Kasumi-1 (cell line): Measurements from ENCODE around the gene NFATC2.
"Not testable (repeated sequence)": the region's sequence is repeated elsewhere in the genome, so short reads cannot be mapped to it uniquely, and the experiment has no call there.

Source experiments
- DNase-seq, 2 experiments: peaks; one replicate each; lab custom pipeline; 2025; lab: John Stamatoyannopoulos, UW

Gene NFATC2

DNA sequence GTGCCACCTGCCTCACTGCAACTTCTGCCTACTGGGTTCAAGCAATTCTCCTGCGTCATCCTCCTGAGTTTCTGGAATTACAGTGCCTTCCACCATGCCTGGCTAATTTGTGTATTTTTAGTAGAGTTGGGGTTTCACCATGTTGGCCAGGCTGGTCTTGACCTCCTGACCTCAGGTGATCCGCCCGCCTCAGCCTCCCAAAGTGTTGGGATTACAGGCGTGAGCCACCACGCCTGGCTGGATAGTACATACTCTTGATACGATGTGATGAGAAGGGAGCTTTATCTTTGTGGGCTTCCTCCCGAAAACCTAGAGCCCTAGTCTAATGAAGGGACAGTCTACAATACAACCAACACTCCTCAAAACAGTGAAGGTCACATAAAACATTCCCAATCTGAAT lies 2.4 kb downstream of the NFATC2 start:
- not testable (repeated sequence) for DNase-seq

GRCh38 chr20:51536116-51537069 lies 6.1 kb downstream of the NFATC2 start:
- no peak for DNase-seq

DNA sequence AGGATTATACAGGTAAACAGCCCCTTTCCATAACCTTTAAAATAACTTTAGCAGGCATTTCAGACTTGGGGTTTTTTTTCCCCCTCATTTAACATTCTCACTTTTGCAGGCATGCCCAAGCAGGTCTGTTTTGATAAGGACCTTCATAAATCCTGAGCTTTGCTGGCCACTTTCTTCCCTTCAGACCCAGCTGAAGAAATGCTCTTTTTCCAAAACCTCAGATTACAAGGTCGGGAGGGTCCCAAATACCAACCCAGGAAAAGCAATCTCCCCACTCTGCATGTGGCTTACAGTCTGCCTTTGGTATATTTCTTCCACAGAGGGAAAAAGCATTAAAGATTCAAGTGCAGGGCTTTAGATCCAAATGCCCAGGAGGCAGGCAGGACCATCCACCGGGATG lies 6.8 kb downstream of the NFATC2 start:
- DNase-seq, result no peak

DNA sequence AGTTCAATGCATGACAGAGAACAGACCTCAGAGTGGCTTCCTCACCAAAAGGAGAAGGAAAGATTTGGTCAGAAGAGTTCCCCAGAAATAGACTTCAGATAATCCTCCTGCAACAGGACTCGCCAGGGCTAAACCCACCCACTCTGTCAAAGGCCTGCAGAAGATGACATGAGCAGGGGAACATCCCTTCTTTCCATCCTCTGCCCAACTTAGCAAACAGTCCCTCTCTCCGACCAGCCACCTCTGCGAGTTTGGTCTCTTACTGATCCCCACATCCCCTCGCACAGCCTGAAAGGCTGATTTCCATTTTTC lies 7.5 kb downstream of the NFATC2 start:
- DNase-seq, result peak; percentile 81 to 82

DNA sequence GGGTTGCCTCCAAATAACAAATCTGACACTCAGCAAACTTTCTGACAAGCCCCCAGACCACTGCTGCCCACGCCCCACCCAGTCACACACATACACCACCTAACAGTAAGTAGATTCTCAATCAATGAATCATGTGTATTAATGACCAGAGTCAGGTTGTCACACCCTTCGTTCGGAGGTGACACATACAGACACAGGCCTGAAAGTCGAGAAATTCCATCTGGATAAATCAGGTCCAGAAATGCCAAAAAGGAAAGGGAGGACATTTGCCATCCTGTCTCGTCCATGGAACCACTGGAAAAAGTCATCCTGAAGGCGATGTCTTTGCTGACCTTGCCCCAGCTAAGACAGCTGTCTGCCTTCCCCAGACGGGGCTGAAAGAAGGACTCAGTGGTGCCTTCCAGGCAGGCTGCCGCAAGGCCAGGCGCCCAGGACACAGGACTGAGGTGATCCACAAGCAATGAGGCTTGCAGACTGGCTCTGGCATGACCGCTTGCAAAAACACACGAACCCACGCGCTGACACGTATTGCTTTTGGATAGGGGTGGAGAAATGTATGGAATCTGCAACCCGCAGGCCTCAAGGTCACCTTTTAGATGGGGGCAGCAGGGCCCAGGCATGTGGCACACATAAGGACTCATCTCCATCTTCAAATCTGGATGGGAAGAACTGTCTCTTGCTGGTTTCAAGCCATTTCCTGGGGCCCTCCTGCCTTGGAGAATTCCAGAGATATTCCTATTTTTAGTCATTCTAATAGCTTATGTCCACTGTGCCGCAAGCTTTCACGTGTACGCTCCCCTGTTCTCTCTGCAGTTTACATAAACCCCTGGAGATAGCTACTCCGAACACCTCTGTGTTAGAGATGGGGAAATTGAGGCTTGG lies 9.0 kb downstream of the NFATC2 start:
- no peak for DNase-seq

- DNase-seq, result peak; percentile 2 to 4
Measured at GRCh38 chr20:51532577-51533191, 9.8 kb downstream of the NFATC2 start.

DNA sequence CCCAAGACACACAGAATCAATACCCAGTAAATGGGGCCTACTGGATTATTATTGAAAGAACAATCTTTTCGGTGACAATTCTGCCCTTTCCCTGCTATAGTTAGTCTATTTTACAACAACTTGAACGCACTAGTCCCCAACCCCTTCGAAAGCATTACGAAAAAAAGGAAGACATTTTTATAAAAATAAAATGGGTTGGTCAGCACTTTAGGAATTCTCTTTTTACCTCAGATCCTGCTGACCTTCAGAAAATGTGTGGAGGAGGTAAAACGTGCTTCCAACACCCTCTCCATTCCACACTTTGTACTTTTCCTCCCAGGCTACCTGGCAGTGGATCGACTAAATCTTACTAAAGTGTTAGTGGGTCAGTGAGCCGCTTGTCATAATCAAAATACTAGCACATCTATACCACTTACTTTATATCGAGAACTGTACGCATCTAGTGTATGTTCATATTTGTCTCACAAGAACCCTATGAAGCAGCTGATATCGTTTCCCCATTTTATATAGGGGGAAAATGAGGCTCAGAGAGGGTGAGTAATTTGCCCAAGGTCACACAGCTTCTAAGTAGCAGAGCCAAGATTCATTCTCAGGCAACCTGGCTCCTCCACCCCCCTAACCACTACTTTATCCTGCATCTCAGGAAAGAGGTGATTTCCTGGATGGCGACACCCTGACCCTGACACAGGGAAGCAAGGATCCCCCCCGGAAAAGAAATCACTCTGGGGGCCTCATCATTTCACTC lies 10.6 kb downstream of the NFATC2 start:
- DNase-seq, result no peak

DNA sequence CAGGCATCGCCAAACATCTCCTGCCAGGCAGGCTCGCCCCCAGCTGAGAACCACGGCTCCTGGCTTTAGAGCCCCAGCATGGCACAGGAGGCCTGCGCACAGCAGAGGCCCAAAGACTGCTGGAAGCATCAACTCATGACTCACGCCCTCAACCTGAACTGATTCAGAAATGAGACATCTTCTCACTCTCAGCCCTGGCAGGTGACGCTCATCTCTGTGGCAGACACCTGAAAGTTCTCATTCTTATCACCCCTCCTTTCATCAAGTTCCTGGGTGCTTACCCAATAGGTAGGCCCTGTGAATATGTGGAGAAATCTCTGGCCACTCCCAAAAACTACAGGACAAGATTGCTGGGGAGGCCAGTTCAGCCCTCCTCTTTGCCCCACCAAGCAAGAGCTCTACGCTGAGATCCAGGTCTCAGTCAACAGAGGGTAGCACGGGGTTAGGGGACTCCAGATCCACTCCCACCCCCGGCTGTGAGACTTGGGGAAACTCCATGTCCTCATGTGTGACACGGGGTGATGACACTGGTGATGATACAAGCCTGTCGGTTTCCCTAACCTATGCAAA lies 11.3 kb downstream of the NFATC2 start:
- no peak for DNase-seq

DNA sequence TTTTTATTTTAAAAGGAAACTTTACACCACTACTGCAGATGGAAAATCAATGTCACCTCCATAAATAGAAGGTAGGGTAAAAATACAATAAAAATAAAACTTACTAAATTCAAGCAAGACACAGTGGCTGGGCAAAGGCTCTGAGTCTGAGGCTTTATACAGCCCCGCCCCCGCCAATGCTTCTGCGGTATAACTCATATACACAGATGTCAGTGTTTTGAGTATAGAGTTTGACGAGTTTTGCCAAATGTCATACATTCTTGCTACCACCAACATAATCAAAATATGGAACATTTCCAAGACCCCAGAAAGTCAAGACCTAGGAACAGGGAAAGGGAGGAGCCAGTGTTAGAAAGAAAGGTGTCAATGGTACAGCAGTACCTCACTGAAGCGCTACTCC lies 12.8 kb downstream of the NFATC2 start:
- no peak for DNase-seq

GRCh38 chr20:51529081-51529681 lies 13.3 kb downstream of the NFATC2 start:
- no peak for DNase-seq

DNA sequence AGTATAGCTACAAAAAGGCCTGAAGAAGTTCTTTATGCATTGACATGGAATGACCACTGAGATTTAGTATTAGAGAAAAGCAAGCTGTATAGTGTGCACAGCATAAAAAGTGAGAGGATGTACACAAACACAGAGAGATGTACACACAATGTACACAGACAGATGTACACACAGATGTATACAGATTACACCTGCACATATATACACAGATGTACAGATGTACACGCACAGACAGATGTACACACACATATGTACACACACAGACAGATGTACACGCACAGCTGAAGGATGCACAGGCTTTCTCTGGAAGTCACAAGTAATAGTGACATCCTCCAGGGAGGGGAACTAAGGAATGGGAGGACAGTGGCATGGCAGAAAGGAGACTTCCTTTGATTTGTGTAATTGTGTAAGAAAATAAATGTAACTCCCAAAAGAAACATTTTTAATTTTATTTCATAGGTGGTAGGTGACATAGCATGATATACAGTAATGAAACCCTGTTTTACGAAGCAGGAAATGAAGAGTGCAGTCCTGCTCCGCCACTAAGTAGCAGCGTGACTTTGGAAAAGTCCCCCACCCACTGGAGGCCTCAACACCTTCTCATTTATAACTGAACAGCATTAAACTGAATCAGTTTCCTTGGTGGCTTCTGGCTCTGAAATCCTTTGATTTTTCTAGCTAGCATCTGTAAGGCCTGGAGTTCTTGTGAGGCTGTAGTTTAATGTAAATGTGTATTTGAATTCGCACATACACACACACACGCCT lies 14.1 kb downstream of the NFATC2 start:
- DNase-seq, result no peak

DNA sequence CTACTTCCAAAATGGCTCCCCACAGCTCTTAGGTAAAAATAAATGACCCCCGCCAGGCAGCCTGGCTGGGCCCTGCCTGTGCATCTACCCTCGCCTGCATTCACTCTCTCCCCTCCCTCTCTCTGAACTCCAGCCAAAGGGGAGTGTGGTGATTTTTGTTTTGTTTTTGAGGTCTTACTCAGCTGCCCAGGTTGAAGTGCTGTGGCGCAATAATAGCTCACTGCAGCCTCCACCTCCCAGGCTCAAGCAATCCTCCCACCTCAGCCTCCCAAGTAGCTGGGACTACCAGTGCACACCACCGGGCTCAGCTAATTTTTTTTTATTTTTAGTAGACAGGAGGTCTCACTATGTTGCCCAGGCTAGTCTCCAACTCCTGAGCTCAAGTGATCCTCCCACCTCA lies 15.8 kb downstream of the NFATC2 start:
- no peak for DNase-seq

DNA sequence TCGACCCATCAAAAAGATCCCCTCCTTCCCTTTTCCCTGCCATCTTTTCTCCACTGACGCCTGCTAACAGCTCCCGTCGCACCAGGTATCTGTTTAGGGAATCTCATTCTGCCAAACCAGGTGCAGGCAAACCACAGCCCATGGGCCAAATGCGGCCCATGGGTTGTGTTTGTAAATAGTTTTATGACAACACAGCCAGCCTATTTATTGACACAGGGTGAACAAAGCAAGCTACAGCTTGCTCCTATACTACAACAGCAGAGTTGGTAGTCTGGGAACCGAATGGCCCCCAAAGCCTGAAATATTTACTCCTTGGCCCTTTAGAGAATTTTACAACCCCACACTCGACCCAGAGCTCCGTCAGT lies 16.4 kb downstream of the NFATC2 start:
- DNase-seq, result no peak

DNA sequence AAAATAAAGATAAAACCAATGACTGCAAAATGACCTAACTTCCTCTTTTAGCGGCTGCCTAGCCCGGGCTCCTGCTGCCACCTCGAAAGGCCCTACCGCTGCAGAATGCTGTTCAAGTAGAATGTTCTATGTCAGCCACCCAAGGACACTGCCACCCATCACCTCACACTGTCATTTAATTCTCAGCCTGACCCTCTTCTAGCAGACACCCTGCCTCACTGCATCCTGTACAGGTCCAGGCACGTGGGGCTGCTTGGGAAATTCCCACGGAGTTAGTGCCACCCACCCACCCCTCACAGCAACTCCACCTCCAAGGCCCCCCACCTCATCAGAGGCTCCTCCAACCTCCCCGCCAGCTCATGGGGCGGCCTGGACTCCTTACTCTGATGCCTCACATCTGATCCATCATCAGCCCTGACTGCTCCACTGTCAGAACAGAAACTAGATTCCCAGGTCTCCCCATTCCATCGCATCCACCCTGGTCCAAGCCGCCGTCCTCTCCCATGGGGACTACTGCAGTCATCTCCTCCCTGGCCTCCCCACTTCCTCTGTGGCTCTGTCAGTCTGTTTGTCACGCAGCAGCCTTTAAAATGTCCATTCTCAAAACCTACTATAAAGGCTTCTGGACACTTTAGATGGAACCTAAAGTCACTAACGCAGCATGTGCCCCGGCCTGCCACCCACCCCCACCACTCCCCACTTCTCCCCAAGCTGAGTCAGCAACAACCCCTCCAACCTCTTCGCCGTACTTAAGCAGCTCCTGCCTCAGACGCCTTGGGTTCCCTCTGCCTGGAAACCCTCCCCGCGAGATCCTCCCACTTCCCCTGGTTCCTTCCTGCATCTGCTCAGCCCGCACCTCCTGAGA lies 17.0 kb downstream of the NFATC2 start:
- DNase-seq, result peak; percentile 93

DNA sequence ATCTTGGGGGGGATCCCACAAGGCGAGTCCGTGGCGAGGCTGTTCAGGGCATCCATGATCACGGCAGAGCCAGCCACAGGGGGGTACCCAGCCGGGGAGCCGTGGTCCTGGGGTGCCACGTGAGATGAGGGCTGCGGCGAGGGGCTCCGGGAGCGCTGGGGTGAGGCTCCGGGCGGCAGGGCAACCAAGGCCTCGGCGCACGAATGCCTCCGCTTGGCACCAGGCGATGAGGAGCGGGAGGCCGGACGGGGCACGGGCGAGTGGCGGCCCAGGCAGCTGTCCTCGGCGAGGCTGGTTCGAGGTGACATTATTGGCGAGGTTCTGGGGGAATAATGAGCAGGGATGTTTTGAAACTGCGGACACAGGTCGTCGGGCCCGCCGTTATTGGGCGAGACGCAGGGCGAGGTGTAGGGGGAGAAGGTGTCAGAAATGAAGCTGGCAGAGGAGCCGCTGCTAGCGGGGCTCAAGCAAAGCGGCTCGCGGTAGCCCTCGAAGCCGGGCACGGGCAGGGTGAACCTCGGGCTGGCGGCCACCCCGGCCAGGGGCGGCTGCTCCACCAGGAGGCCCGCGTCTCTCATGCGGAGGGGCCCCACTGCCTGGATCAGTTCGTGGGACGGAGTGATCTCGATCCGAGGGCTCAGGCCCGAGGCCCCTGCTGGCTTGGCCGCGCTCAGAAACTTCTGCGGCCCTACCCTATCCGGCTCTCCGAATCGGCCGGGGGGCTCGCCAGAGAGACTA lies 19.1 kb downstream of the NFATC2 start:
- DNase-seq, result no peak

GRCh38 chr20:51522207-51522606 lies 20.3 kb downstream of the NFATC2 start:
- no peak for DNase-seq

DNA sequence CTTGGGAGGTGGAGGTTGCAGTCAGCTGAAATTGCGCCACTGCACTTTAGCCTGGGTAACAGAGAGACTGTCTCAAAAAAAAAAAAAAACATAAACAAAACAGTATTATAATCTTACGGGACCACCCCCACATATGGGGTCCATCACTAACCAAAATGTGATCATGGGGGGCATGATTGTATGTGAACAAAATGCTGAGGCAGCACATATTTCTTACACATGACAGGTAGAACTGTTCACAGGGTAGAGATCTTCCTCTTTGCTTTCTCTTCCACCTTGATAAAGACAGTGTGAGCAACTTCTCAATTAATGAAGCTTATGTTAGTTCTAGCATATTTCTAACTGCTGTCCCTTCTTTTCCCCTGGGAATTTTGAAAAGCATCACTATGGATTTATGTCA lies 24.7 kb downstream of the NFATC2 start:
- DNase-seq, result no peak

- no peak for DNase-seq
Measured at GRCh38 chr20:51516855-51517254, 25.7 kb downstream of the NFATC2 start.

GRCh38 chr20:51514836-51515235 lies 27.7 kb downstream of the NFATC2 start:
- DNase-seq, result no peak
